HepG2 (cell line): Measurements from ENCODE around the gene ITGB6.

Experiments
- AFF4 ChIP-seq: sonication (generic); formaldehyde crosslinking; IDR thresholded peaks from 2 replicates; pipeline ENCODE4 v1.4.0; 2020; ENCODE audit warnings: missing genetic modification reagents
- NR2C2 ChIP-seq: sonication (generic); formaldehyde crosslinking; IDR thresholded peaks from 2 replicates; pipeline ENCODE4 v1.4.0; 2020; ENCODE audit warnings: missing genetic modification reagents, mild to moderate bottlenecking, moderate library complexity, borderline replicate concordance
- SP2 ChIP-seq: sonication (generic); formaldehyde crosslinking; IDR thresholded peaks from 2 replicates; pipeline ENCODE4 v1.5.1; 2020; ENCODE audit warnings: mild to moderate bottlenecking, missing genetic modification reagents
- ZFX ChIP-seq: sonication (generic); formaldehyde crosslinking; IDR thresholded peaks from 2 replicates; pipeline ENCODE4 v1.4.0; 2020; ENCODE audit warnings: mild to moderate bottlenecking, low read depth, missing genetic modification reagents, moderate library complexity
- ZNF333 ChIP-seq: sonication (generic); formaldehyde crosslinking; IDR thresholded peaks from 2 replicates; pipeline ENCODE4 v1.4.0; 2020; ENCODE audit warnings: mild to moderate bottlenecking, missing genetic modification reagents, borderline replicate concordance

GRCh38 chr2:160242893-160243564, 43.0 kb upstream of the ITGB6 start:
- no peak for TF ChIP-seq AFF4 (CRISPR knock-in tag)
- TF ChIP-seq NR2C2 (CRISPR knock-in tag): no peak
- TF ChIP-seq SP2 (CRISPR knock-in tag): no peak
- TF ChIP-seq ZNF333 (CRISPR knock-in tag): no peak
- no peak for TF ChIP-seq ZFX (CRISPR knock-in tag)
